ENCODE data around the gene DCLRE1C. TPM values are rescaled to one million over a fixed set of nuclear protein-coding genes. Genes with fewer than 3 reads are reported as not detected.

The DCLRE1C gene
- total and polyA plus RNA-seq, 2 donors (not counting 3 experiments of a cell fraction or from before 2014, with no cell fraction given) = 2.1 to 15.8 TPM

DNA sequence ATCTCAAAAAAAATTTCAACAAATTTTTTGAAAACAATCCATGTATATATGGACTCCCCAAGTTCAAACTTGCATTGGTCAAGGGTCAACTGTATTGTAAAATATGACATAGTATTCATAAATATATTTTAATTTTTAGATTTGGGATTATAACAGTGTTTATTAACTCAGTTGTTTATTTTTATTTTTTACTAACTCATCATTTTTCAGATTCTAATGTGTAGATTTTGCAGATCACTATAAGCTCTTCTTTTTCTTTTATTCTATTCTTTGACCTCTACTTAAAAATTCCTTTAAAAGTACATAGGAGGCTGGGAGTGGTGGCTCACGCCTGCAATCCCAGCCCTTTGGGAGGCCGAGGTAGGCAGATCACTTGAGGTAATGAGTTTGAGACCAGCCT, 14.0 kb upstream of the DCLRE1C start:
- no peak for FAIRE-seq
- POLR2A ChIA-PET = no interaction called here

More for the DNA sequence above, 14.0 kb upstream of the DCLRE1C start:
- Histone ChIP-seq H3K9ac (replicated peaks; ENCODE audit: extremely low read depth, insufficient read depth, low read length) (no peak overlapping the region), H3K4me3 (replicated peaks in 1 of 3; ENCODE audit: insufficient read depth in 1 of 3, low read depth in 1 of 3, low read length in 3 of 3) (no peak overlapping the region), H3K4me2 (ENCODE audit: insufficient read depth, low read length) (no peak overlapping the region), H3K36me3 (ENCODE audit: control insufficient read depth in 2 of 2, extremely low read depth in 1 of 2, insufficient read depth in 2 of 2, low read length in 2 of 2) (no peaks in the 10 kb centered on the region), H3K9me3 (replicated peaks; ENCODE audit: control insufficient read depth, insufficient read depth, low read length) (no peaks in the 10 kb centered on the region), H3K27me3 (ENCODE audit: control insufficient read depth in 2 of 2, insufficient read depth in 2 of 2, low read length in 2 of 2) (no peaks in the 10 kb centered on the region), H3K9me1 (replicated peaks; ENCODE audit: control insufficient read depth, extremely low read depth, insufficient read depth, low read length) (no peaks in the 10 kb centered on the region), H2AFZ (ENCODE audit: low read depth, low read length) (no peak overlapping the region), H3K4me1 (ENCODE audit: control insufficient read depth, extremely low read depth, insufficient read depth, low read length) (no peaks in the 10 kb centered on the region), H3K79me2 (ENCODE audit: control insufficient read depth, insufficient read depth, low read length) (no peaks in the 10 kb centered on the region), H4K20me1 (replicated peaks; ENCODE audit: control insufficient read depth, extremely low read depth, insufficient read depth, low read length) (no peaks in the 10 kb centered on the region), H3K27ac (ENCODE audit: insufficient read depth, low read depth, low read length) (no peak overlapping the region)
- CTCF ChIA-PET = no interaction called here
- no TSS peak for BruUV-seq (replicated peaks)
- TF ChIP-seq JUN (IDR thresholded peaks at IDR 0.05; ENCODE audit: borderline replicate concordance, insufficient read depth, insufficient read length, low read depth) = no peak
- TF ChIP-seq, protein P1, sequence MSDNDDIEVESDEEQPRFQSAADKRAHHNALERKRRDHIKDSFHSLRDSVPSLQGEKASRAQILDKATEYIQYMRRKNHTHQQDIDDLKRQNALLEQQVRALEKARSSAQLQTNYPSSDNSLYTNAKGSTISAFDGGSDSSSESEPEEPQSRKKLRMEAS (IDR thresholded peaks at IDR 0.05; ENCODE audit: insufficient read depth, insufficient read length) = no peak
- TF ChIP-seq GATA2 (IDR thresholded peaks at IDR 0.05; ENCODE audit: insufficient read depth, insufficient read length, low read depth, low read length) = no peak
- TF ChIP-seq POLR2A (IDR thresholded peaks at IDR 0.05; ENCODE audit: low read depth, low read length) = no peak
- no peak for TF ChIP-seq EZH2 (IDR thresholded peaks at IDR 0.05; ENCODE audit: borderline replicate concordance, low read depth, low read length, severe bottlenecking)
- TF ChIP-seq, protein P2, sequence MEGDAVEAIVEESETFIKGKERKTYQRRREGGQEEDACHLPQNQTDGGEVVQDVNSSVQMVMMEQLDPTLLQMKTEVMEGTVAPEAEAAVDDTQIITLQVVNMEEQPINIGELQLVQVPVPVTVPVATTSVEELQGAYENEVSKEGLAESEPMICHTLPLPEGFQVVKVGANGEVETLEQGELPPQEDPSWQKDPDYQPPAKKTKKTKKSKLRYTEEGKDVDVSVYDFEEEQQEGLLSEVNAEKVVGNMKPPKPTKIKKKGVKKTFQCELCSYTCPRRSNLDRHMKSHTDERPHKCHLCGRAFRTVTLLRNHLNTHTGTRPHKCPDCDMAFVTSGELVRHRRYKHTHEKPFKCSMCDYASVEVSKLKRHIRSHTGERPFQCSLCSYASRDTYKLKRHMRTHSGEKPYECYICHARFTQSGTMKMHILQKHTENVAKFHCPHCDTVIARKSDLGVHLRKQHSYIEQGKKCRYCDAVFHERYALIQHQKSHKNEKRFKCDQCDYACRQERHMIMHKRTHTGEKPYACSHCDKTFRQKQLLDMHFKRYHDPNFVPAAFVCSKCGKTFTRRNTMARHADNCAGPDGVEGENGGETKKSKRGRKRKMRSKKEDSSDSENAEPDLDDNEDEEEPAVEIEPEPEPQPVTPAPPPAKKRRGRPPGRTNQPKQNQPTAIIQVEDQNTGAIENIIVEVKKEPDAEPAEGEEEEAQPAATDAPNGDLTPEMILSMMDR (IDR thresholded peaks at IDR 0.05; ENCODE audit: extremely low read depth in 1 of 2, insufficient read depth in 1 of 2, low read depth in 1 of 2, low read length in 2 of 2) = no peak
- TF ChIP-seq MYC (IDR thresholded peaks at IDR 0.05; ENCODE audit: low read depth, low read length) = no peak
- no peak for TF ChIP-seq FOS (IDR thresholded peaks at IDR 0.05; ENCODE audit: borderline replicate concordance, insufficient read depth, low read length)
- TF ChIP-seq POLR2AphosphoS5 (IDR thresholded peaks at IDR 0.05; ENCODE audit: insufficient read depth, low read depth, low read length) = no peak
- dilution Hi-C loops (cut with MboI; ENCODE audit: extremely low pct_ligation_motif_present, low sequenced_read_pairs) = no loop called here
- DNase-seq (ENCODE audit: low read depth, low spot score) = no peak
- intact Hi-C loops (cut with micrococcal nuclease) = no loop called here

All from endothelial cell of umbilical vein (primary cell).